Stimulated activated CD4-positive, alpha-beta T cell treated with anti-CD3 and anti-CD28 coated beads, Interleukin-1b, Interleukin-23, amount 100 ng/mL, for 24 hours (primary cell): ENCODE results near the gene TMEM164.
A peak's percentile ranks its signal among the peaks of the same experiment; 100 is the strongest.
"Not testable (repeated sequence)": the region's sequence is repeated elsewhere in the genome, so short reads cannot be mapped to it uniquely, and the experiment has no call there.

Experiments used
- DNase-seq, 4 experiments: peaks; one replicate each; pipeline ENCODE4 v3.0.0-alpha.2; 2020; ENCODE audit warnings: low read depth in 4 of 4, low spot score in 1 of 4

Gene TMEM164

DNA sequence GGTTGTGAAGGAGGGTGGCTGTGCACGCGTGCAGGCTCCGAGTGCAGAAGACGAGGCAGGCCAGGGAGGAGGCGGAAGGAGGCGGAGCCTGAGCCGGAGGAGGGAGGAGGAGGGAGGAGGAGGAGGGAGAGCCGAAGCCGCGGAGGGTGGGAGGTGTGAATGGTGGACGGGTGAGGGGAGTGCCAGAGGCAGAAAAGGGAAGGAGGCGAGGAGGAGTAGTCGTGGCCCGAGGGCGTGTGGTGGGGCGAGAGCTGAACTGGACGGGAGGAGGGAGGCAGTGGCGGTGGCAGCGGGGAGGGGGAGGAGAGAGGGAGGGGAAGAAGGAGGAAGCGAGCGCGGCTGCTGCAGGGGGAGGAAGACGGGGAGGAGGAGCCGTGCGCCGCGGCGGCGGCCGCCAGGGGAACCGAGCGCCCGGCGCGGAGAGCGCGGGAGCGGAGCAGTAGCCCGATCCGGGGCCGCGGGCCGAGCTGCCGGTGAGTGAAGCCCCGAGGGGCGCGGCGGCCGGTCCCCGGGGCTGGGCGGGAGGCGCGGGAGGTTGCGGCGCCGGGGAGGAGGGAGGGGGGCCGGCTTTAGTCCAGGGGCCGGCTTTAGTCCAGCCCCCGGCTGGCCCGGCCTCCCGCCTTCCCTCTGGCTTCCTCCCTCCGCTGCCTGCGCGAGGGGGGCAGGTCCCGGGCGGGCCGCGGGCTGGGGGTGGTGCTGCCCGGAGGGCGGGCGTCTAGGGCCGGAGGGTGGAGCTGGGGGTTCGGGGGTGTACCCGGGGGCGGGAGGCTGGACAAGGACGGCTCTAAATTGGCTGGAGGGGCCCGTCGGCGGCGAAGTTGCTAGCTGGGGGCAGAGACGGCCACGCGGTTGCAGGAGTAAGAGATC lies at the start of gene TMEM164:
TSS of gene TMEM164 (plus strand) at position 815 of the 867 bp plus-strand sequence. CDS start 661 bp downstream, outside the sequence.
- DNase-seq: peak; percentile 24 to 65 (median 62)

- DNase-seq: no peak
These were observed 48.6 kb upstream of the TMEM164 start for GRCh38 chrX:109954333-109954732.

GRCh38 chrX:109954955-109955354 lies 48.0 kb upstream of the TMEM164 start:
- DNase-seq: no peak

DNA sequence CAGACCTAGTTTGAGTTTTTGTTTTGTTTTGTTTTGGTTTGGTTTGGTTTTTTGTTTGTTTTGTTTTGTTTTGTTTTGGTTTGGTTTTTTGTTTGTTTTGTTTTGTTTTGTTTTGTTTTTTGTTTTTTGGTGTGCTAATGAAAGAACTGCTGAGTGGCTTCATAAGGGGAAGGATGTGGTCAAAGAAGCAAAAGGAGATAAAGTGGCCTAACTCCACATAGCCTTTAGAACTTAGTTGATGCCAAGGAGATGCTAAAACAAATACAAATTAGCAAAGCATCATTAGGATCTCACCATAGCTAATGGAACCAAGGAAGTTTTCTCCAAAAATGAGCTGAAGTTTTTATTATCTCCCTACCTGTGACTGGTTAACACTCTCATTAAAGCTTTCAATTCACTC lies 44.6 kb upstream of the TMEM164 start:
- no peak for DNase-seq

DNA sequence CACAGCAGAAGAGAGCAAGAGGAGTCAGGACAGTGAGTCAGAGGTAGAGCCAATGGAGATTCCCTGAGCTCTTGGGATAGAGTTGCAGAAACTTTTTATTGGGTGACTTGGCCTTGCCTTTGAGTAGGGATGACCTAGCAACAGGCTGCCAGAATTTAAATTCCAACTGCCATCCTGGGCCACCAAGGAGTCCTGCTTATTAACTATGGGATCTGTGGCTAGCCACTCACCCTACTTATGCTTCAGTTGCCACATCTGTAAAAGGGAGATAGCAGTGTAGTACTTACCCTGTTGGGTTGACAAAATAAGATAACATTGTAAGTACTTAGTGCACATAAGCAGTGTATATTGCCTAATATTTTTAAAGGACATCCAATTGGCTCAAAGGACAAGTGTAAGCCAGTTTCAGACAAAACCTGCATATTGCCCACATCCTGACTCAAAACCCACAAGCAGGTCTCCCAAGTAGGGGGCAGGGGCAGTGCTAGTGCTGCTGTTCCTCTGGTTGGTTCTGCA lies 43.5 kb upstream of the TMEM164 start:
- DNase-seq: no peak

- DNase-seq: no peak
These were observed 38.5 kb upstream of the TMEM164 start for GRCh38 chrX:109964390-109964789.

DNA sequence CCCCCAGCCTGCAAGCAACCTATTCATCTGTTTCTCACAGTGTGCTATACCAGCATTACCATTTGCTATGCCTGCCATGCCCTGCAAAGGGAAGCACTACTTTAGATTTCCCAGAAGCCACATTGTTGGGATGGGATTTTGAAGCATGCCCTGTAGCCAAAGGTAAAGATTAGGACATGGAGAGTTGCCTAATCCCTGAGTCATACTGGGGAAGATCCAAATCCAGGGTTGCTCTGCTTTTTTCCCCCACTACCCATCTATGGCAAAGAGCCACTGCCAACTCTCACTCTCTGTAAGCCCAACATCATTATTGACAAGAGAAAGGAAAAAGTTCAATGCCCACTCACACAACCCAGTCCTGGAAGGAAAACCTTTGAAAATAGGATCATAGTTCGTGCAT lies 36.7 kb upstream of the TMEM164 start:
- DNase-seq: no peak

DNA sequence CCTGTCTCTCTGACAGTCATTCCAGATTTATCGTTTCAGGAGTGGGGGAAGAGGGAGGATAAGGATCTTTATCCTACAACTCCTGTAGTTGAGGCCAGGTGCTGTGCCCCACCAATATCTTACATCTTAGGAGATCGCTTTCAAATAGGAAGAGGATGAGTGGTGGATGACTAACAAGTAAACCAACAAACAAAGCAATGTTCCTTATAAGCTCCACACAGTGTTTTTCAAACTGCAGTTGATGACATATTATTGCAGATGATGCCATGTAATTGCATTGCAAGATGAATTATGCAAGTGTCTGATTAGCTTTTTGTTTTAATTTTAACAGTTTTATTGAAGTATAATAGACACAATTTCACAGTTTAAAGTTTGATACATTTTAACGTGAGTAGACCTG lies 35.8 kb upstream of the TMEM164 start:
- no peak for DNase-seq

GRCh38 chrX:109970841-109971240 lies 32.1 kb upstream of the TMEM164 start:
- DNase-seq: not testable (repeated sequence)

DNA sequence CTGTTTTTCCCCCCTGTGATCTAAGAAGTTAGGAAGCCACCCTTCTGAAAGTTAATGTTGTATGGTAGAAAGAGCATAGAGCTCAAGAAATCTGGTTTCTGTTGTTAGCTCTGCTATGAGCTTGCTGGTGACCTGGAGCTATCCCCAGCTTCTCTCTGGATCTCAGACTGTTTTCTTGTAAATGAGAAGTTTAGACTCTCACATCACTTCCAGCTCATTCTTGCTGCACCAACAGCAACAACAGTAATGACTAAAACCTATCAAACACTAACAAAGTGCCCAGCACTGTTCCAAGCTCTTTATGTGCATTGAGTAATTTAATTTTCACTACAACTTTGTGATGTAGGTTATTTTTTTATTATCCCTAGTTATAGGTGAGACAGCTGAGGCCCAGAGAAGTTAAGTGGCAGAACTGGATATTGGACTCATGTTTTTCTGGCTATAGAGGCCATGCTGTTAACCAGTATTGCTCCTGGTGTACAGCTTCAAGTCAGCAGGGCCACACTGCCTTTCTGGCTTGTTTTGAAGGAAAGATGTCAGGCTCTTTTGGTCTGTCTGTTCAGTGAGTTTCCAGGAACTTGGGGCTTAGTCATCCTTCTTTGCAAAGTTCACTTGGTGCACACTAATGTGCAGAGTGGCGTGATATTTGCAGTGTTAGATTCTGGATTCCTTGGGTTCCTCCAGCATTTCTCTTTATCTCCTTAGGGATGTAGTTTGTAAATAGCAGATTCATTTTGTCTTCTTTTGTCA lies 27.8 kb upstream of the TMEM164 start:
- DNase-seq: no peak

DNA sequence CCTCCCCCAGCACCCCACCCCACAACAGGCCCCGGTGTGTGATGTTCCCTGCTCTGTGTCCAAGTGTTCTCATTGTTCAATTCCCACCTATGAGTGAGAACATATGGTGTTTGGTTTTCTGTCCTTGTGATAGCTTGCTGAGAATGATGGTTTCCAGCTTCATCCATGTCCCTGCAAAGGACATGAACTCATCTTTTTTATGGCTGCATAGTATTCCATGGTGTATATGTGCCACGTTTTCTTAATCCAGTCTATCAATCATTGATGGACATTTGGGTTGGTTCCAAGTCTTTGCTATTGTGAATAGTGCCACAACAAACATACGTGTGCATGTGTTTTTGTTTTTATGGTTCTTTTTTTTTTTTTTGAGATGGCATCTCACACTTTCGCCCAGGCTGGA lies 17.7 kb upstream of the TMEM164 start:
- DNase-seq: not testable (repeated sequence)

DNA sequence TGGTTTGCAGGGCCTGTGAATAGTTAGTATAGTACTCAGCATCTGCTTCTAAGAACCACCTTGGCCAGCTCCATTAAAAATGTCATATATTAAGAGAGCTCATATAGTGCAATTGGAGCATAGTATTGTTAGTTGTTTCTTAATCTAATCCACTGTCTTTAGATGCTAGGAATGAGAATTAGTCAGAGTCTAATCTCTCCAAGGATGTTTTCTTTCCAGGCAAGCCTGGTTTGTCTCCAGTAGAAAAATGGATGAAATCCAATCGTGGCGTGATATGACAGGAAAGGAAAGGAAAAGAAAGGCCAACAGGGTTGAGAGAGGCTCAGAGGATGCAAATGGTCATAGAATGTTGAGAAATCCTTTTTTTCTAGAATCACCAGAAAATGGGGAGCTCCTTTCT lies 15.0 kb upstream of the TMEM164 start:
- DNase-seq: no peak

GRCh38 chrX:109990582-109991276 lies 12.2 kb upstream of the TMEM164 start:
- DNase-seq: no peak

GRCh38 chrX:109992203-109992602 lies 10.7 kb upstream of the TMEM164 start:
- DNase-seq: no peak

GRCh38 chrX:109995155-109995554 lies 7.8 kb upstream of the TMEM164 start:
- no peak for DNase-seq

DNA sequence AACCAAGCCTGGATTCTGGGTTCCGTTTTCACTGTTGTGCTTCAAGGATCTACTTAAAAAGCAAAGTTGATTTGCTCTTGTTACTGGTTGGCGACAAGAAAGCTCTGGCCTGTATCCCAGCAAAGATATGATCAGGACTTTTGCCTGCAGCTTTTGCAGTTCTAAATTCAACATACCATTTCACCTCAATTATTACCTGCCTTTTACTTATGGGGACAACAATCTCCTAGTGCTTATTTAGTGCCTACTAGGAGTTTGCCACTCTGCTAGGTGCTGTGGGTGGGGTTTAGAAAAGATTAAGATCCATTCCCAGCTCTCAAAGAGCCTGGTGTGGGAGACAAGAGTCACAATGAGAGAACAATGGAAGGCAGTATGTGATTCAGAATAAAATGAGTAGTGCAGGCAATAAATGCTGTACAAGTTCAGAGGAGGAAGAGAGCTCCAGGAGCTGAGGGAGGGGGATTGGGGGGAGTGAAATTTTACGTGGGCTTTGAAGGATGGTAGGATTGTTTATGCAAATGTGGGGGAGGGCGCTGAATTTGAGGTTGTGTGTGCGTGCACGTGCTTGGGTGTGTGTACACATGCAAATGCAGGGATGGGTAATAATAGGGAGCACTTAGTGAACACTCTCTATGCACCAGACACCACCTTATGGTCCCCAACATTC lies 5.0 kb upstream of the TMEM164 start:
- DNase-seq: no peak

- DNase-seq: no peak
These were observed 2.9 kb upstream of the TMEM164 start for GRCh38 chrX:110000000-110000399.

GRCh38 chrX:110000847-110001713 lies 1.8 kb upstream of the TMEM164 start:
- DNase-seq: no peak

- DNase-seq: no peak
These were observed 1.1 kb upstream of the TMEM164 start for GRCh38 chrX:110001740-110002299.
